HFFc6 (cell line): ENCODE data around the gene FMN1. TPM values are rescaled to one million over a fixed set of nuclear protein-coding genes. Genes with fewer than 3 reads are reported as not detected.
A peak's percentile ranks its signal among the peaks of the same experiment; 100 is the strongest.

Experiments used
- DNase-seq: peaks from one replicate; pipeline ENCODE4 v3.0.0-alpha.2; 2018
- H3K27ac Mint-ChIP-seq: 2 replicates; pipeline ENCODE4 v1.8.0; 2020; ENCODE audit warnings: mild to moderate bottlenecking, mixed read lengths
- H3K27me3 Mint-ChIP-seq: 2 replicates; pipeline ENCODE4 v1.8.0; 2021; ENCODE audit warnings: mild to moderate bottlenecking, moderate library complexity, mixed read lengths; ENCODE audit not compliant: insufficient read depth
- H3K36me3 Mint-ChIP-seq: 2 replicates; pipeline ENCODE4 v1.8.0; 2021; ENCODE audit warnings: low read depth, mixed read lengths
- H3K4me1 Mint-ChIP-seq: 2 replicates; pipeline ENCODE4 v1.8.0; 2020; ENCODE audit warnings: low read depth, mixed read lengths
- H3K4me3 Mint-ChIP-seq: 2 replicates; pipeline ENCODE4 v1.8.0; 2020; ENCODE audit warnings: mild to moderate bottlenecking, moderate library complexity, mixed read lengths
- H3K9me3 Mint-ChIP-seq: 2 replicates; pipeline ENCODE4 v1.8.0; 2020; ENCODE audit warnings: mild to moderate bottlenecking, mixed read lengths
- CTCF ChIP-seq: fragments of 200-600 bp; sonication (generic); IDR thresholded peaks from 2 replicates; pipeline ENCODE4 v1.5.0; 2021; ENCODE audit warnings: antibody characterized with exemption, mild to moderate bottlenecking
- total RNA-seq, 6 experiments: library from RNA; stranded (reverse); fragmentation: NEBNext Ultra II Directional; extraction: Animal tissue kit (Norgen Biotek cat#: 25700); gene quantifications; 2 replicates in 1 of 6; 3 replicates in 5 of 6; pipeline ENCODE4 v1.2.3, GENCODE V29; 2021

The FMN1 gene
- total RNA-seq, 6 experiments from 2014 or later: 8.3 to 14.0 (median 12.6) TPM

GRCh38 chr15:33236841-33237509 is 42.5 kb upstream of the FMN1 start:
- H3K4me3 Mint-ChIP-seq: no peak overlapping the region
- no peak overlapping the region for H3K27ac Mint-ChIP-seq
- no peaks in the 10 kb centered on the region for H3K9me3 Mint-ChIP-seq
- peaks cover 24% of the 10 kb centered on the region for H3K27me3 Mint-ChIP-seq
- no peak for TF ChIP-seq CTCF
- H3K4me1 Mint-ChIP-seq: peaks cover 13% of the 10 kb centered on the region
- DNase-seq: no peak
- H3K36me3 Mint-ChIP-seq: no peaks in the 10 kb centered on the region

- 0 out of 2 replicates have a peak, but pooled peaks cover 5% of the 10 kb centered on the region for H3K4me1 Mint-ChIP-seq
- no peak overlapping the region for H3K27ac Mint-ChIP-seq
- no peak overlapping the region for H3K4me3 Mint-ChIP-seq
- DNase-seq: peak; percentile 51
- H3K9me3 Mint-ChIP-seq: no peaks in the 10 kb centered on the region
- H3K27me3 Mint-ChIP-seq: peaks cover 36% of the 10 kb centered on the region
- TF ChIP-seq CTCF: peak; percentile 84
- H3K36me3 Mint-ChIP-seq: no peaks in the 10 kb centered on the region
These were observed 39.5 kb upstream of the FMN1 start for GRCh38 chr15:33234020-33234461.

GRCh38 chr15:33226559-33227181 is 32.2 kb upstream of the FMN1 start:
- no peaks in the 10 kb centered on the region for H3K36me3 Mint-ChIP-seq
- TF ChIP-seq CTCF: peak; percentile 71
- peaks cover 33% of the 10 kb centered on the region for H3K27me3 Mint-ChIP-seq
- no peak overlapping the region for H3K4me3 Mint-ChIP-seq
- H3K27ac Mint-ChIP-seq: no peak overlapping the region
- peak; percentile 66 for DNase-seq
- H3K9me3 Mint-ChIP-seq: no peaks in the 10 kb centered on the region
- no peaks in the 10 kb centered on the region for H3K4me1 Mint-ChIP-seq

GRCh38 chr15:33218071-33218491 is 23.6 kb upstream of the FMN1 start:
- no peak overlapping the region for H3K4me3 Mint-ChIP-seq
- no peak for DNase-seq
- no peak for TF ChIP-seq CTCF

GRCh38 chr15:33215941-33216872 is 21.7 kb upstream of the FMN1 start:
- H3K27me3 Mint-ChIP-seq: peaks cover 12% of the 10 kb centered on the region
- no peak overlapping the region for H3K4me3 Mint-ChIP-seq
- 0 out of 2 replicates have a peak, but pooled peaks cover 6% of the 10 kb centered on the region for H3K4me1 Mint-ChIP-seq
- H3K36me3 Mint-ChIP-seq: no peaks in the 10 kb centered on the region
- peak; percentile 79 for TF ChIP-seq CTCF
- DNase-seq: peak; percentile 33
- H3K9me3 Mint-ChIP-seq: no peaks in the 10 kb centered on the region
- H3K27ac Mint-ChIP-seq: no peak overlapping the region

More at GRCh38 chr15:33218071-33218491, 23.6 kb upstream of the FMN1 start:
- Mint-ChIP-seq H3K27me3 (peaks cover 19% of the 10 kb centered on the region), H3K27ac (no peak overlapping the region), H3K36me3 (no peaks in the 10 kb centered on the region), H3K9me3 (no peaks in the 10 kb centered on the region), H3K4me1 (0 out of 2 replicates have a peak, but pooled peaks cover 6% of the 10 kb centered on the region)
